Stimulated activated CD4-positive, alpha-beta T cell treated with anti-CD3 and anti-CD28 coated beads, Interleukin-4, amount 100 ng/mL, for 1 hour (primary cell): Measurements from ENCODE around the gene OR3A1.
"Not testable (repeated sequence)": the region's sequence is repeated elsewhere in the genome, so short reads cannot be mapped to it uniquely, and the experiment has no call there.

Experiments used
- DNase-seq: peaks from one replicate; pipeline ENCODE4 v3.0.0-alpha.2; 2020

OR3A1 gene

DNA sequence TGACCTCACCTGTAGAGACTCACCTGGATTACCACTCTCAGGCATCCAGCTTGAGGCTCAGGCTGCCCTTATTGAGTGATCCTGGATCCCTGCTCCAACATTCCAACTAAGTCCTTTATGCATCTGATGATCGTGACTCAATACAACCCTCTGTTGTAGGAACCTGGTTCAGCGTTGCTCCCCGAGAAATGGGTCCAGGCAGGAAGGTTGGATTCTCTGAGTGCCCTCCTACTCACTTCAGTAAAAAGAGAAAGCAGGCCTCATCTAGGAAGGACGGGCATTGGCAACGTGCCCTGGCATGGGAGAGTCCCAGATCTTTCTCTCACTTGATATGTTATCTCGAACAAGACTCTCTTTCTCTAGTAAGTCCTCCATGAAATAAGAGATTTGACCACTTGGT lies at the start of gene OR3A1:
Gene OR3A1, minus strand, starts transcription at position 101 of the 400 bp plus-strand sequence. CDS start 5,778 bp downstream, outside the sequence.
- no peak for DNase-seq

GRCh38 chr17:3342782-3343181 lies 44.6 kb upstream of the OR3A1 start:
- DNase-seq = not testable (repeated sequence)

DNA sequence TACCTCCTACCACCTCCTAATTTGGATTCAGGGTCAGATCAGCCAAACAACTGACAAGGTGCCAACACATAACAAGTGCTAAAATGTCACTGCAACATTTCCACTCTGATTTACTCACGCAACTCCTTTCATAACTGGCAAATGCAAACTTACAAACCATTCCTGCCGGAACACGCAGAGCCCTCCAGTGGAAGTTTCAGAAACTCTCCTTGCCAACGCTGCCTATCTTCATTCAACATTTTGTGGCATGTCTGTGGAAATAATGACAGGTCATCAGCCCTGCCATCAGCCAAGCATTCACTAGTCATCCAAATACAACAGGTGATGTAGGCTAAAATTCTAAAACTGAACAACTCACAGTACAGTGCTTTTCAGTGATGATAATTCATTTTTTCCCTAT lies 37.7 kb upstream of the OR3A1 start:
- no peak for DNase-seq

GRCh38 chr17:3318336-3318735 lies 20.2 kb upstream of the OR3A1 start:
- DNase-seq = no peak

DNA sequence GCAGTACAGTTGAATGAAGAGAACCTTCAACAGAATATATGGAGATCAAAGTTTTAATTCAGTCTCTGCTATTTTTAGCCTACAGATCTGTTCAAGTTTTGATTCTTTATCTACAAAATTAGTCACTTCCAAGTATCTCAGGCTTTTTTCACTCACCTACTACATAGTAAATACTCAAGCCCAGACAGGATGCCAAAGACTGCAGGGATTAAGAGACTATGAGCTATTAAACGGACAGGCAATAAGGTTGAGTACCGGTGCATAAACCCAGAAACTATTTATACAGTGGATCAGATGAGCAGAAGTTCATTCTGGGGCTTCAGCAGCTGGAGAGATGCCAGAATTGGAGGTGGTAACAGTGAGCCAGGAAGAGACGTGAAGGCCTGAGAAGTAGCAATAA lies 18.7 kb upstream of the OR3A1 start:
- DNase-seq = no peak

DNA sequence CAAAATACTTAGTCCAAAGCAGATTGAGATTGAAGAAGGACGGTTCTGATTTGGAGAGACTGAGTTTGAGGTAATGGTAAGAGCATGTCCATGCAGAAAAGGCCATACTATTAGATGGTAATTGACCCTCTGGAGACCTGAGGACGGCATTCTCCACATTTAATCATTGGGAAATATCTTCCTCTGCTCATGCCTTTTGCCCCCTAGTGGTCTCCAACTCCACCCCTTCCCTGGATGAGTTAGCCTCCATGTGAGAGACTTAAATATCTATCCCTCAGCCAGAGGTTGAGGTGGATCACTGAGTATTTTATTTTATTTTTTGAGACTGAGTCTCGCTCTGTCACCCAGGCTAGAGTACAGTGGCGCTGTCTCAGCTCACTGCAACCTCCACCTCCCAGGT lies 10.4 kb upstream of the OR3A1 start:
- DNase-seq = no peak

DNA sequence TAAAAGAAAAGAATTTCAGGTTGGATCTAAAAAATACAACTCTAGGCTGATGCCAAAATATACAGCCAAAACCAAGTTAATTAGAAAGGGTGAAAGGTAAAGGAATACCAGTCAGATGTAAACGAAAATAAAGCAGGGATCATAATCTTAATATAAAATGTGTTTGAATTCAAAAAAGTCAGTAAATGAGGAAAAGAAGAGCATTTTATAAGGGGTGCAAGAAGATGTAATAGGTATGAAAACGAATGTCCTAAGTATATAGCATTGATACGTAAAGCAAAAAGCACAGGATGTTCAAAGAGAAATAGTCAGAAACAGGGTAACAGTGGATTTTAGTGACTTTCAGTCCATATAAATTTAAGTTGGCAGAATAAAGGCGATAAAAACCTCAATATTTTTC lies 2.5 kb downstream of the OR3A1 start:
- no peak for DNase-seq

GRCh38 chr17:3293548-3293947 lies 4.6 kb downstream of the OR3A1 start:
- DNase-seq = not testable (repeated sequence)

- DNase-seq = no peak
Measured at GRCh38 chr17:3282901-3283300, 15.3 kb downstream of the OR3A1 start.

DNA sequence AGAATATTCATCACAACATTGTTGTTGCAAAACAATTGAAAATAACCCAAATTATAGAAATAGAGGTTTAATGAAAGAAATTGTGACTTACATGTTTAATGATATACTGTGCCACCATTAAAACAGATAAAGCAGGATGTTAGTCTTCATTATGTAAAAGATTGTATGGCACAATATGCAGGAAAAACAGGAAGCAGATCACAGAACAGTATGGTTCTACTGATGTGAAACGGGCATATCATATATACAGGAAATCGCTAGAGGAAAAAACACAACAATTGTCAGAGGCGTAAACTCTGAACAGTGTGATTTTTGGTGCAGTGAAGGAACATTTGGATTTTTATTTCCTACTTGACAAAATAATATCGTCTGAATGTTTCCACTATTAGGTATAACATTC lies 22.0 kb downstream of the OR3A1 start:
- DNase-seq = no peak

- DNase-seq = no peak
Measured at GRCh38 chr17:3271072-3271848, 26.9 kb downstream of the OR3A1 start.

- no peak for DNase-seq
Measured at GRCh38 chr17:3260600-3260999, 37.6 kb downstream of the OR3A1 start.

DNA sequence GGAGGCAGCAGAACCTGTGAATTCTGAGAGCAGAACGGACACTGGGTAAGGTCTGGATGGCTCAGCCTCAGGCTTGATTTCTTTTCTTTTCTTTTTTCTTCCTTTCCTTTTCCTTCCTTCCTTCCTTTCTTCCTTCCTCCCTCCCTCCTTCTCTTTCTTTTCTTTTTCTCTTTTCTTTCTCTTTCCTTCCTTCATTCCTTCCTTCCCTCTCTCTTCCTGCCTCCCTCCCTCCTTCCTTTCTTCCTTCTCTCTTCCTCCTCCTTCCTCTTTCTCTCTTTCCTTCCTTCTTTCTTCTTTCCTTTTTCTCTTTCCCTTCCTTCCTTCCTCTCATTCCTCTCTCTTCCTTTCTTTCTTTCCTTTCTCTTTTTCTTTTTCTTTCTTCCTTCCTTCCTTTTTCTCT lies 38.0 kb downstream of the OR3A1 start:
- no peak for DNase-seq

DNA sequence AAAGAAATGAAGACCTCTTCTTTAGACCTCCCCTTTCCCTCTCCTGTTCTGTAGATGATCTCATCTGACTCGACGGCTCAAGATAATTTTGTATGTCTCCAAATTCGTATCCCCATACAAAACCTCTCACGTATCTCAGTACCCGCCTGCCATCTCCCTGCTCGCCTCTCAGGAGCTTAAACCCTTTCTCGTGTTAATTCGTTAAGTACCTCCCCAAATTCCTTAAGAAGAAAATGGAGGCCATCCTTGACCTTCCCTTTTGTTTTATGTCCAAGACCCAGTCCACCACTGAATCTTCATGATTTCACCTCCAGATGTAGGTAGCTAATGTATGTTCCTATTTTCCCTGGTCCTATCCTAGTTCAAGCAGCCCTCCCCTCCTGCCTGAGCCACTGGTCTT lies 41.6 kb downstream of the OR3A1 start:
- no peak for DNase-seq

DNA sequence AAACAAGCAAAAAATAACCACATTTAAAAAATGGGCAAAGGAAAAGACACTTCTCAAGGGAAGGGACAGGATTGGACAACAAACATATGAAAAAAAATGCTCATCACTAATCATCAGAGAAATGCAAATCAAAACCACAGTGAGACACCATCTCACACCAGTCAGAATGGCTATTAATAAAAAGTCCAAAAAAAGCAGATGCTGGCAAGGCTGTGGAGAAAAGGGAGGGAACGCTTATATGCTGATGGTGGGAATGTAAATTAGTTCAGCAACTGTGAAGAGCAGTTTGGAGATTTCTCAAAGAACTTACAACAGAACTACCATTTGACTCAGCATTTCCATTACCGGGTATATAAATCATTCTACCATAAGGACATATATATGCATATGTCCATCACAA lies 49.1 kb downstream of the OR3A1 start:
- not testable (repeated sequence) for DNase-seq

- DNase-seq = not testable (repeated sequence)
Measured at GRCh38 chr17:3244841-3245240, 53.3 kb downstream of the OR3A1 start.

- DNase-seq = not testable (repeated sequence)
Measured at GRCh38 chr17:3241044-3241443, 57.1 kb downstream of the OR3A1 start.
